HepG2 (cell line): ENCODE data around the gene SERPINB6. TPM values are rescaled to one million over a fixed set of nuclear protein-coding genes. Genes with fewer than 3 reads are reported as not detected.

Experiments used
- ATF1 ChIP-seq: IDR thresholded peaks from 2 replicates; pipeline ENCODE4 v1.6.1; 2016; ENCODE audit warnings: mild to moderate bottlenecking, control low read depth
- CBFB ChIP-seq: sonication (generic); formaldehyde crosslinking; IDR thresholded peaks from 2 replicates; pipeline ENCODE4 v1.4.0; 2020; ENCODE audit warnings: missing genetic modification reagents
- CHCHD3 ChIP-seq: sonication (generic); formaldehyde crosslinking; IDR thresholded peaks from 2 replicates; pipeline ENCODE4 v1.8.0; 2022; ENCODE audit warnings: mild to moderate bottlenecking, missing genetic modification reagents, moderate library complexity
- FOXA1 ChIP-seq, 2 experiments: fragments of 450-650 bp in 1 of 2; sonication (generic) in 1 of 2; formaldehyde crosslinking in 1 of 2; IDR thresholded peaks; 2 replicates each; pipeline versions ENCODE4 v1.4.0 to v1.6.1; 2016 to 2020; ENCODE audit warnings: missing genetic modification reagents in 1 of 2
- GFI1 ChIP-seq: sonication (generic); formaldehyde crosslinking; IDR thresholded peaks from 2 replicates; pipeline ENCODE4 v1.5.0; 2020; ENCODE audit warnings: missing genetic modification reagents, mild to moderate bottlenecking, borderline replicate concordance
- KAT8 ChIP-seq: IDR thresholded peaks from 2 replicates; pipeline ENCODE4 v1.6.1; 2016; ENCODE audit warnings: missing genetic modification reagents, missing compliant biosample characterization
- MAFG ChIP-seq: sonication (generic); formaldehyde crosslinking; IDR thresholded peaks from 2 replicates; pipeline ENCODE4 v1.5.1; 2020; ENCODE audit warnings: mild to moderate bottlenecking, missing genetic modification reagents
- MIER2 ChIP-seq: IDR thresholded peaks from 2 replicates; pipeline ENCODE4 v1.6.1; 2016; ENCODE audit warnings: missing biosample characterization, missing genetic modification reagents
- POGZ ChIP-seq: sonication (generic); formaldehyde crosslinking; IDR thresholded peaks from 2 replicates; pipeline ENCODE4 v1.4.0; 2020; ENCODE audit warnings: mild to moderate bottlenecking, missing genetic modification reagents
- POLR2A ChIP-seq, 2 experiments: IDR thresholded peaks; 2 replicates each; pipeline ENCODE4 v1.6.1; 2011; ENCODE audit warnings: low read depth in 2 of 2, low read length in 2 of 2, mild to moderate bottlenecking in 1 of 2, moderate library complexity in 1 of 2; ENCODE audit not compliant: insufficient read depth in 1 of 2
- RAD51 ChIP-seq: fragments of 450-650 bp; IDR thresholded peaks from 2 replicates; pipeline ENCODE4 v1.6.1; 2016; ENCODE audit warnings: borderline replicate concordance
- RCOR2 ChIP-seq: IDR thresholded peaks from 2 replicates; pipeline ENCODE4 v1.6.1; 2016; ENCODE audit warnings: missing biosample characterization, missing genetic modification reagents
- SALL1 ChIP-seq: sonication (generic); formaldehyde crosslinking; IDR thresholded peaks from 2 replicates; pipeline ENCODE4 v1.8.0; 2022; ENCODE audit warnings: mild to moderate bottlenecking, missing genetic modification reagents
- SETDB1 ChIP-seq: sonication (generic); formaldehyde crosslinking; IDR thresholded peaks from 2 replicates; pipeline ENCODE4 v1.5.1; 2020; ENCODE audit warnings: missing genetic modification reagents, mild to moderate bottlenecking, borderline replicate concordance
- ZMYM2 ChIP-seq: sonication (generic); formaldehyde crosslinking; IDR thresholded peaks from 2 replicates; pipeline ENCODE4 v1.8.0; 2022; ENCODE audit warnings: mild to moderate bottlenecking, missing genetic modification reagents
- ZNF335 ChIP-seq: sonication (generic); formaldehyde crosslinking; IDR thresholded peaks from 2 replicates; pipeline ENCODE4 v1.4.0; 2020; ENCODE audit warnings: missing genetic modification reagents
- ZNF687 ChIP-seq: sonication (generic); formaldehyde crosslinking; IDR thresholded peaks from 2 replicates; pipeline ENCODE4 v1.5.1; 2020; ENCODE audit warnings: mild to moderate bottlenecking, missing genetic modification reagents, moderate library complexity
- polyA plus RNA-seq, 8 experiments: library from polyadenylated mRNA; depleted of rRNA in 3 of 8; stranded (reverse) in 7 of 8; unstranded in 1 of 8; fragments of >200 nt; fragmentation: Illumina TruSeq in 4 of 8; extraction: Trizol in 4 of 8; gene quantifications; 2 replicates each; pipeline versions ENCODE4 v1.2.1 to v1.2.3, GENCODE V29; 2011 to 2016; ENCODE audit warnings: low read depth in 4 of 8, missing spikeins in 1 of 8, mixed read lengths in 1 of 8; ENCODE audit not compliant: insufficient read depth in 1 of 8
- total RNA-seq, 5 experiments: library from RNA; depleted of rRNA; stranded (reverse); fragments of >200 nt; fragmentation: Illumina TruSeq; extraction: Trizol; gene quantifications; 2 replicates each; pipeline ENCODE4 v1.2.3, GENCODE V29; 2016; ENCODE audit warnings: low read depth in 1 of 5
- TF ChIP-seq, protein P1 (sequence below): sonication (generic); formaldehyde crosslinking; IDR thresholded peaks from 2 replicates; pipeline ENCODE4 v1.8.1; 2023; ENCODE audit warnings: missing genetic modification reagents, inconsistent platforms, borderline replicate concordance
- TF ChIP-seq, protein P2 (sequence below): sonication (generic); formaldehyde crosslinking; IDR thresholded peaks from 2 replicates; pipeline ENCODE4 v1.4.0; 2020; ENCODE audit warnings: low read depth, mild to moderate bottlenecking, missing genetic modification reagents
- TF ChIP-seq, protein P3 (sequence below): sonication (generic); formaldehyde crosslinking; IDR thresholded peaks from 2 replicates; pipeline ENCODE4 v1.4.0; 2020; ENCODE audit warnings: missing genetic modification reagents, borderline replicate concordance
- TF ChIP-seq, protein P4 (sequence below): sonication (generic); formaldehyde crosslinking; IDR thresholded peaks from 2 replicates; pipeline ENCODE4 v1.8.0; 2022; ENCODE audit warnings: missing genetic modification reagents, mild to moderate bottlenecking, inconsistent platforms, borderline replicate concordance

SERPINB6 gene
- total and polyA plus RNA-seq, 2 of the 13 experiments (the other 11 are each of a cell fraction or from before 2014, with no cell fraction given), result 38.2 to 61.3 TPM

- TF ChIP-seq POGZ (CRISPR knock-in tag) (peak; percentile 44; the same call in 1 of the 2 replicates), POLR2A (IDR thresholded peaks at IDR 0.05; ENCODE audit: insufficient read depth in 1 of 2, low read depth in 2 of 2, low read length in 2 of 2) (no peak), MIER2 (CRISPR knock-in tag) (0 out of 2 replicates have a peak, but pooled peaks have one; percentile 34), RAD51 (no peak), ZNF335 (CRISPR knock-in tag) (no peak), SALL1 (CRISPR knock-in tag) (peak; percentile 72), FOXA1 (IDR thresholded peaks at IDR 0.05) (no peak), FOXA1 (CRISPR knock-in tag; IDR thresholded peaks at IDR 0.05) (no peak), KAT8 (peak; percentile 57; the same call in 1 of the 2 replicates), SETDB1 (CRISPR knock-in tag) (no peak), CHCHD3 (no peak), MAFG (CRISPR knock-in tag) (no peak), CBFB (no peak), ZMYM2 (CRISPR knock-in tag) (no peak), ATF1 (CRISPR knock-in tag) (0 out of 2 replicates have a peak, but pooled peaks have one; percentile 16), ZNF687 (peak; percentile 3; the same call in 1 of the 2 replicates), RCOR2 (no peak), GFI1 (CRISPR knock-in tag) (no peak)
- TF ChIP-seq, protein P1, sequence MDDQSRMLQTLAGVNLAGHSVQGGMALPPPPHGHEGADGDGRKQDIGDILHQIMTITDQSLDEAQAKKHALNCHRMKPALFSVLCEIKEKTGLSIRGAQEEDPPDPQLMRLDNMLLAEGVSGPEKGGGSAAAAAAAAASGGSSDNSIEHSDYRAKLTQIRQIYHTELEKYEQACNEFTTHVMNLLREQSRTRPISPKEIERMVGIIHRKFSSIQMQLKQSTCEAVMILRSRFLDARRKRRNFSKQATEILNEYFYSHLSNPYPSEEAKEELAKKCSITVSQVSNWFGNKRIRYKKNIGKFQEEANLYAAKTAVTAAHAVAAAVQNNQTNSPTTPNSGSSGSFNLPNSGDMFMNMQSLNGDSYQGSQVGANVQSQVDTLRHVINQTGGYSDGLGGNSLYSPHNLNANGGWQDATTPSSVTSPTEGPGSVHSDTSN (CRISPR knock-in tag), result no peak
- TF ChIP-seq, protein P2, sequence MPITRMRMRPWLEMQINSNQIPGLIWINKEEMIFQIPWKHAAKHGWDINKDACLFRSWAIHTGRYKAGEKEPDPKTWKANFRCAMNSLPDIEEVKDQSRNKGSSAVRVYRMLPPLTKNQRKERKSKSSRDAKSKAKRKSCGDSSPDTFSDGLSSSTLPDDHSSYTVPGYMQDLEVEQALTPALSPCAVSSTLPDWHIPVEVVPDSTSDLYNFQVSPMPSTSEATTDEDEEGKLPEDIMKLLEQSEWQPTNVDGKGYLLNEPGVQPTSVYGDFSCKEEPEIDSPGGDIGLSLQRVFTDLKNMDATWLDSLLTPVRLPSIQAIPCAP (CRISPR knock-in tag), result no peak
- TF ChIP-seq, protein P3, sequence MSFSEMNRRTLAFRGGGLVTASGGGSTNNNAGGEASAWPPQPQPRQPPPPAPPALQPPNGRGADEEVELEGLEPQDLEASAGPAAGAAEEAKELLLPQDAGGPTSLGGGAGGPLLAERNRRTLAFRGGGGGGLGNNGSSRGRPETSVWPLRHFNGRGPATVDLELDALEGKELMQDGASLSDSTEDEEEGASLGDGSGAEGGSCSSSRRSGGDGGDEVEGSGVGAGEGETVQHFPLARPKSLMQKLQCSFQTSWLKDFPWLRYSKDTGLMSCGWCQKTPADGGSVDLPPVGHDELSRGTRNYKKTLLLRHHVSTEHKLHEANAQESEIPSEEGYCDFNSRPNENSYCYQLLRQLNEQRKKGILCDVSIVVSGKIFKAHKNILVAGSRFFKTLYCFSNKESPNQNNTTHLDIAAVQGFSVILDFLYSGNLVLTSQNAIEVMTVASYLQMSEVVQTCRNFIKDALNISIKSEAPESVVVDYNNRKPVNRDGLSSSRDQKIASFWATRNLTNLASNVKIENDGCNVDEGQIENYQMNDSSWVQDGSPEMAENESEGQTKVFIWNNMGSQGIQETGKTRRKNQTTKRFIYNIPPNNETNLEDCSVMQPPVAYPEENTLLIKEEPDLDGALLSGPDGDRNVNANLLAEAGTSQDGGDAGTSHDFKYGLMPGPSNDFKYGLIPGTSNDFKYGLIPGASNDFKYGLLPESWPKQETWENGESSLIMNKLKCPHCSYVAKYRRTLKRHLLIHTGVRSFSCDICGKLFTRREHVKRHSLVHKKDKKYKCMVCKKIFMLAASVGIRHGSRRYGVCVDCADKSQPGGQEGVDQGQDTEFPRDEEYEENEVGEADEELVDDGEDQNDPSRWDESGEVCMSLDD, result no peak
- TF ChIP-seq, protein P4, sequence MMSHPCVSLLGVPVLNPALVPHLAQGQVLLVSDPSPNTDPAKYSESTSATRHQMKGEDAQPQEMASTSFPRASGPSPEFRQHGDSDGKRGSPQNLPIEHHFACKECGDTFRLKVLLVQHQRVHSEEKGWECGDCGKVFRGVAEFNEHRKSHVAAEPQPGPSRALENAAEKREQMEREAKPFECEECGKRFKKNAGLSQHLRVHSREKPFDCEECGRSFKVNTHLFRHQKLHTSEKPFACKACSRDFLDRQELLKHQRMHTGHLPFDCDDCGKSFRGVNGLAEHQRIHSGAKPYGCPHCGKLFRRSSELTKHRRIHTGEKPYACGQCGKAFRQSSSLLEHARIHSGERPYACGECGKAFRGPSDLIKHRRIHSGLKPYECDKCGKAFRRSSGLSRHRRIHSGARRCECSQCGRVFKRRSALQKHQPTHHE (CRISPR knock-in tag), result no peak
Measured at GRCh38 chr6:2938632-2939083, 32.7 kb downstream of the SERPINB6 start (continued).
